ENCODE measurements around the gene FOXJ3. TPM values are rescaled to one million over a fixed set of nuclear protein-coding genes. Genes with fewer than 3 reads are reported as not detected.

FOXJ3 gene
- total RNA-seq, 1 experiment from 2014 or later = 55.3 TPM

DNA sequence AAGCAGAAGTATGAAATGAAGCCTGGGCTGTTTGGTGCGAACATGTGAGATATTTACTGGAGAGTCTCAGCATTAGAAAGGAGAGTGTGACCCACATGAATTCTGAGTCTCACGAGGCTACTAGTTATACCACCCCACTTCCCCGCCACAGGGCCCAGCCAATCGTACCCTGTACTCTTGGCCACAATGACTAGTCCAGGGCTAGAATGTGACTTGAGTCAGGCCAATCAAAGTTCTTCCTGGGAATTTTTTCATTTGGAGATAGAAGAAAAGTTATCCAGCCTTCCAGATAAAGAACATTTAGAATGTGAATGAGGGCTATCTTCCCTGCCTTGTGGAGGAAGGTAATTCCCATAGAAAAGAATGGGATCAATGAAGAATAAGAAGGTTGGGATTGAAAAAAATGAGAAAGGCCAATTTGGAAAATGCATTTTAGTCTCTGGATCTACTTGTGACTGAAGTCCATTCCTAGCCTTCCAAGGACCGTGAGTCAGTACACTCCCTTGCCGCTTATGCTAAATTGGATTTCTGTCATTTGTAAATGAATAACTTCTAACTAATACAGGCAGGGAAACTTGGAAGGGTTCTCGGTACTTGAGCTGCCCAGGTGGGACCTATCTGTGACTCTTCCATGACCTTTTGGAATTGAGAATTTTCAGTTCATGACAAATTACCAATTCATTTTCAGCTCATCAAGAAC, 33.2 kb upstream of the FOXJ3 start:
- POLR2A ChIA-PET = no interaction called here
- intact Hi-C loops (cut with micrococcal nuclease; ENCODE audit: unreplicated experiment) (no loop called here), in situ Hi-C loops (cut with HindIII; ENCODE audit: low pct_unique_long_range_greater_than_20kb, low sequenced_read_pairs) (no loop called here)
- DNase-seq (ENCODE audit: low read depth, low spot score) = no peak
- TF ChIP-seq TCF7L2 (IDR thresholded peaks at IDR 0.05; ENCODE audit: low read depth, low read length) (no peak), POLR2AphosphoS5 (IDR thresholded peaks at IDR 0.05; ENCODE audit: low read depth, low read length) (no peak), SIN3A (IDR thresholded peaks at IDR 0.05; ENCODE audit: borderline replicate concordance, insufficient read depth, low read depth, low read length) (no peak)
- BruUV-seq (replicated peaks) = no TSS peak
- Histone ChIP-seq H3K27me3 (ENCODE audit: control insufficient read depth, insufficient read depth, low read length) (no peaks in the 10 kb centered on the region), H3K4me1 (ENCODE audit: control insufficient read depth, insufficient read depth, low read length) (no peaks in the 10 kb centered on the region), H3K9me3 (ENCODE audit: control insufficient read depth, insufficient read depth, low read depth, low read length) (no peaks in the 10 kb centered on the region), H3K27ac (ENCODE audit: low read length) (no peak overlapping the region), H3K4me3 (ENCODE audit: low read depth in 2 of 2, low read length in 2 of 2) (no peak overlapping the region), H3K36me3 (ENCODE audit: control insufficient read depth, insufficient read depth, low read length) (no peaks in the 10 kb centered on the region)
- CTCF ChIA-PET = no interaction called here
- no peak for ATAC-seq

DNA sequence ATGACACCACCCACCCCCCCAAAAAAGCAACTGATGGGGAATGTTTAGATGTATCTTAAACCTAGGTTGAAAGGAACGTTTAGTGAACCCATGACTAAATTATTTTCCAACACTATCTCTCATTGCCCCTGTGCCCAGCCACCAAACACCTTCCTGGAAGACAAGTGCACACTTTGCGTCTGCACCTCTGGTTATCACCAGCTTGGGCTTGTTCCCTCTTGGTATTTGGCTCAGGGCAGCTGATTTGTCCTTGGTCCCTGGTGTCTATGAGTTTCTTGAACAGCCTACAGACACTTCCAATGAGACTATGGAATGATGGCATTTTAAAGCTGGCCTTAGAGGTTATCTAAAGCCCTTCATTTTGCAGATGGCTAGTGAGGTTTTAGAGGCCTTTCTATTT, 30.1 kb upstream of the FOXJ3 start:
- Histone ChIP-seq H3K27me3 (ENCODE audit: control insufficient read depth, insufficient read depth, low read length) (no peaks in the 10 kb centered on the region; the same call in 1 of the 2 replicates), H3K27ac (ENCODE audit: low read length) (no peak overlapping the region), H3K9me3 (ENCODE audit: control insufficient read depth, insufficient read depth, low read depth, low read length) (no peaks in the 10 kb centered on the region), H3K4me1 (ENCODE audit: control insufficient read depth, insufficient read depth, low read length) (no peaks in the 10 kb centered on the region), H3K36me3 (ENCODE audit: control insufficient read depth, insufficient read depth, low read length) (no peaks in the 10 kb centered on the region), H3K4me3 (ENCODE audit: low read depth in 2 of 2, low read length in 2 of 2) (no peak overlapping the region)
- DNase-seq (ENCODE audit: low read depth, low spot score) (no peak), ATAC-seq (no peak)
- BruUV-seq (replicated peaks) = no TSS peak
- intact Hi-C loops (cut with micrococcal nuclease; ENCODE audit: unreplicated experiment) (no loop called here), in situ Hi-C loops (cut with HindIII; ENCODE audit: low pct_unique_long_range_greater_than_20kb, low sequenced_read_pairs) (no loop called here)
- TF ChIP-seq TCF7L2 (IDR thresholded peaks at IDR 0.05; ENCODE audit: low read depth, low read length) (no peak), SIN3A (IDR thresholded peaks at IDR 0.05; ENCODE audit: borderline replicate concordance, insufficient read depth, low read depth, low read length) (no peak), POLR2AphosphoS5 (IDR thresholded peaks at IDR 0.05; ENCODE audit: low read depth, low read length) (no peak)
- TF ChIP-seq, protein P1, sequence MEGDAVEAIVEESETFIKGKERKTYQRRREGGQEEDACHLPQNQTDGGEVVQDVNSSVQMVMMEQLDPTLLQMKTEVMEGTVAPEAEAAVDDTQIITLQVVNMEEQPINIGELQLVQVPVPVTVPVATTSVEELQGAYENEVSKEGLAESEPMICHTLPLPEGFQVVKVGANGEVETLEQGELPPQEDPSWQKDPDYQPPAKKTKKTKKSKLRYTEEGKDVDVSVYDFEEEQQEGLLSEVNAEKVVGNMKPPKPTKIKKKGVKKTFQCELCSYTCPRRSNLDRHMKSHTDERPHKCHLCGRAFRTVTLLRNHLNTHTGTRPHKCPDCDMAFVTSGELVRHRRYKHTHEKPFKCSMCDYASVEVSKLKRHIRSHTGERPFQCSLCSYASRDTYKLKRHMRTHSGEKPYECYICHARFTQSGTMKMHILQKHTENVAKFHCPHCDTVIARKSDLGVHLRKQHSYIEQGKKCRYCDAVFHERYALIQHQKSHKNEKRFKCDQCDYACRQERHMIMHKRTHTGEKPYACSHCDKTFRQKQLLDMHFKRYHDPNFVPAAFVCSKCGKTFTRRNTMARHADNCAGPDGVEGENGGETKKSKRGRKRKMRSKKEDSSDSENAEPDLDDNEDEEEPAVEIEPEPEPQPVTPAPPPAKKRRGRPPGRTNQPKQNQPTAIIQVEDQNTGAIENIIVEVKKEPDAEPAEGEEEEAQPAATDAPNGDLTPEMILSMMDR (IDR thresholded peaks at IDR 0.05) = no peak
- TF ChIP-seq, protein P2, sequence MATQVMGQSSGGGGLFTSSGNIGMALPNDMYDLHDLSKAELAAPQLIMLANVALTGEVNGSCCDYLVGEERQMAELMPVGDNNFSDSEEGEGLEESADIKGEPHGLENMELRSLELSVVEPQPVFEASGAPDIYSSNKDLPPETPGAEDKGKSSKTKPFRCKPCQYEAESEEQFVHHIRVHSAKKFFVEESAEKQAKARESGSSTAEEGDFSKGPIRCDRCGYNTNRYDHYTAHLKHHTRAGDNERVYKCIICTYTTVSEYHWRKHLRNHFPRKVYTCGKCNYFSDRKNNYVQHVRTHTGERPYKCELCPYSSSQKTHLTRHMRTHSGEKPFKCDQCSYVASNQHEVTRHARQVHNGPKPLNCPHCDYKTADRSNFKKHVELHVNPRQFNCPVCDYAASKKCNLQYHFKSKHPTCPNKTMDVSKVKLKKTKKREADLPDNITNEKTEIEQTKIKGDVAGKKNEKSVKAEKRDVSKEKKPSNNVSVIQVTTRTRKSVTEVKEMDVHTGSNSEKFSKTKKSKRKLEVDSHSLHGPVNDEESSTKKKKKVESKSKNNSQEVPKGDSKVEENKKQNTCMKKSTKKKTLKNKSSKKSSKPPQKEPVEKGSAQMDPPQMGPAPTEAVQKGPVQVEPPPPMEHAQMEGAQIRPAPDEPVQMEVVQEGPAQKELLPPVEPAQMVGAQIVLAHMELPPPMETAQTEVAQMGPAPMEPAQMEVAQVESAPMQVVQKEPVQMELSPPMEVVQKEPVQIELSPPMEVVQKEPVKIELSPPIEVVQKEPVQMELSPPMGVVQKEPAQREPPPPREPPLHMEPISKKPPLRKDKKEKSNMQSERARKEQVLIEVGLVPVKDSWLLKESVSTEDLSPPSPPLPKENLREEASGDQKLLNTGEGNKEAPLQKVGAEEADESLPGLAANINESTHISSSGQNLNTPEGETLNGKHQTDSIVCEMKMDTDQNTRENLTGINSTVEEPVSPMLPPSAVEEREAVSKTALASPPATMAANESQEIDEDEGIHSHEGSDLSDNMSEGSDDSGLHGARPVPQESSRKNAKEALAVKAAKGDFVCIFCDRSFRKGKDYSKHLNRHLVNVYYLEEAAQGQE (IDR thresholded peaks at IDR 0.05; ENCODE audit: insufficient read depth in 1 of 2, low read depth in 2 of 2, low read length in 1 of 2) = no peak
- CTCF ChIA-PET = no interaction called here
- POLR2A ChIA-PET = no interaction called here

DNA sequence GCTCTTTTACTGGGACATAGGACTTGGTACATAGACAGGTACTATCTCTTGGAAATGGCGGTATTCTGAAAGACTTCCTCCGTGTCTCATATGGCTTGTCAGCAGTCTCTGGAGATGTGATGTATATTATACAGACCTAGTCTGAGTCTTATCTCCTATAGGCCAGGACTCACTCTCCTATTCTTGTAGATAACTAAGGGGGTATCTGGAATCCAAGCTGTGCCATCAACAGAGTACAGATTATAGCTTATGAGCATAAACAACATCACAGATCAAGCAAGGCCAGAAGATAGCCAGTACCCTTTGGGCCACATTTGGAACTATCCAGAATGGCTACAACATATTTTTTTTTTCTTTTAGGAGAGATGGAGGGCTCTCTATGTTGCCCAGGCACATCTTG, 29.5 kb upstream of the FOXJ3 start:
- no peak for ATAC-seq
- DNase-seq (ENCODE audit: low read depth, low spot score) = no peak
- Histone ChIP-seq H3K9me3 (ENCODE audit: control insufficient read depth, insufficient read depth, low read depth, low read length) (no peaks in the 10 kb centered on the region), H3K27ac (ENCODE audit: low read length) (no peak overlapping the region), H3K27me3 (ENCODE audit: control insufficient read depth, insufficient read depth, low read length) (no peaks in the 10 kb centered on the region; the same call in 1 of the 2 replicates), H3K4me1 (ENCODE audit: control insufficient read depth, insufficient read depth, low read length) (no peaks in the 10 kb centered on the region), H3K4me3 (ENCODE audit: low read depth in 2 of 2, low read length in 2 of 2) (no peak overlapping the region), H3K36me3 (ENCODE audit: control insufficient read depth, insufficient read depth, low read length) (no peaks in the 10 kb centered on the region)
- TF ChIP-seq POLR2AphosphoS5 (IDR thresholded peaks at IDR 0.05; ENCODE audit: low read depth, low read length) (no peak), TCF7L2 (IDR thresholded peaks at IDR 0.05; ENCODE audit: low read depth, low read length) (no peak)
- TF ChIP-seq, protein P2 (IDR thresholded peaks at IDR 0.05; ENCODE audit: insufficient read depth in 1 of 2, low read depth in 2 of 2, low read length in 1 of 2) = no peak
- no TSS peak for BruUV-seq (replicated peaks)
- ChIA-PET CTCF (no interaction called here), POLR2A (no interaction called here)
- intact Hi-C loops (cut with micrococcal nuclease; ENCODE audit: unreplicated experiment) (no loop called here), in situ Hi-C loops (cut with HindIII; ENCODE audit: low pct_unique_long_range_greater_than_20kb, low sequenced_read_pairs) (no loop called here)
